Measurements from ENCODE around the gene HMHB1. TPM values are rescaled to one million over a fixed set of nuclear protein-coding genes. Genes with fewer than 3 reads are reported as not detected.

HMHB1 gene
- total and polyA plus RNA-seq, 9 of the 15 experiments (the other 6 are each of a cell fraction or from before 2014, with no cell fraction given) = not detected

- CTCF ChIA-PET (ENCODE audit: low intra/inter-chr PET ratio) = no interaction called here
Measured at GRCh38 chr5:143770450-143770849, 41.5 kb upstream of the HMHB1 start.

More at GRCh38 chr5:143770450-143770849, 41.5 kb upstream of the HMHB1 start:
- BruUV-seq (replicated peaks) = no TSS peak
- no peaks in the 10 kb centered on the region for H3K9me1 ChIP-seq (ENCODE audit: control insufficient read depth, insufficient read depth, low read length)
- no peak overlapping the region for H3K4me2 ChIP-seq (ENCODE audit: insufficient read depth, low read length)
- no peaks in the 10 kb centered on the region for H3K36me3 ChIP-seq (ENCODE audit: control insufficient read depth, insufficient read depth, low read length)
- no peak for ATAC-seq
- no peak overlapping the region for H2AFZ ChIP-seq (ENCODE audit: low read depth, low read length)
- TF ChIP-seq ETV5 (CRISPR knock-in tag; IDR thresholded peaks at IDR 0.05; ENCODE audit: low read depth) (no peak), KLF10 (CRISPR knock-in tag; IDR thresholded peaks at IDR 0.05) (no peak), CBFA2T3 (IDR thresholded peaks at IDR 0.05) (0 out of 2 replicates have a peak, but pooled peaks have one; percentile 6), ZBTB33 (CRISPR knock-in tag; IDR thresholded peaks at IDR 0.05) (no peak), SP2 (IDR thresholded peaks at IDR 0.05; ENCODE audit: extremely low read depth, low read depth, low read length, poor library complexity, severe bottlenecking) (no peak), TRIM28 (IDR thresholded peaks at IDR 0.05) (no peak)
- in situ Hi-C loops (cut with MboI) (no loop called here), intact Hi-C loops (cut with micrococcal nuclease) (no loop called here)
- no peaks in the 10 kb centered on the region for H3K9me3 ChIP-seq (replicated peaks; ENCODE audit: control insufficient read depth, insufficient read depth, low read depth, low read length)
- no peak for FAIRE-seq
- no peak overlapping the region for H3K9ac ChIP-seq (ENCODE audit: insufficient read depth in 1 of 2, low read depth in 2 of 2, low read length in 2 of 2)
- no peak for DNase-seq (ENCODE audit: extremely low read depth in 1 of 4, low spot score in 3 of 4)
- POLR2A ChIA-PET = no interaction called here
- no peak overlapping the region for H3K4me3 ChIP-seq
- no peaks in the 10 kb centered on the region for H3K4me1 ChIP-seq (replicated peaks in 1 of 2; ENCODE audit: control insufficient read depth in 2 of 2, insufficient read depth in 2 of 2, low read length in 2 of 2)
- 0% methylated on average over 3 of the region's 3 CpGs for WGBS (ENCODE audit: insufficient coverage, low coverage, missing lambda C conversion rate)
- H3K79me2 ChIP-seq (ENCODE audit: control insufficient read depth, insufficient read depth, low read length) = no peaks in the 10 kb centered on the region
- H3K27me3 ChIP-seq (ENCODE audit: control insufficient read depth in 2 of 2, insufficient read depth in 2 of 2, low read length in 2 of 2) = no peaks in the 10 kb centered on the region
- H4K20me1 ChIP-seq (replicated peaks; ENCODE audit: control insufficient read depth, insufficient read depth, low read length) = no peaks in the 10 kb centered on the region
- no peak overlapping the region for H3K27ac ChIP-seq (ENCODE audit: extremely low read depth, low read depth, low read length)

All from K562 (cell line).